ENCODE measurements around the gene PDLIM1. TPM values are rescaled to one million over a fixed set of nuclear protein-coding genes. Genes with fewer than 3 reads are reported as not detected.

Gene PDLIM1
- total RNA-seq, 1 experiment from 2014 or later, result 183 TPM

DNA sequence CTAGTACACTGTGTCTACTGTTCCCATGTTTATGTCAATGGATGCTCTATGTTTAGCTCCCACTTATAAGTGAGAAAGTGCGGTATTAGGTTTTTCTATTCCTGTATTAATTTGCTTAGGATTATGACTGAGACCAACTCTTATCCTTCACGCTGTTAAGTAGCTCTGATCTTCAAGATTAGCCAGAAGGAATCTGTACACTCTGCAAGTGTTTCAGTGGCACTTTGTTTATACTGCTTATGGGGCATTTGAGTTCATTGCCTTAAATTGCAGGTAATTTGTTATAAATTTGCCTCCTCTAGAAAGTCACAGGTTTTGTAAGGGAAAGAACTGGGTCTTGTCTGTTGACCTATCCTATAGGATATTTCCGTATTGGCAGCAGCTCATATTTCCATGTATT lies 103.2 kb downstream of the PDLIM1 start:
- Histone ChIP-seq H3K4me3 (ENCODE audit: low read depth in 2 of 2, low read length in 2 of 2) (no peak overlapping the region), H3K27me3 (ENCODE audit: control insufficient read depth, insufficient read depth, low read length) (peaks cover under 1% of the 10 kb centered on the region; the same call in 1 of the 2 replicates), H3K27ac (ENCODE audit: low read length) (no peak overlapping the region), H3K4me1 (ENCODE audit: control insufficient read depth, insufficient read depth, low read length) (peaks cover 3% of the 10 kb centered on the region; the same call in 1 of the 2 replicates), H3K36me3 (ENCODE audit: control insufficient read depth, insufficient read depth, low read length) (no peaks in the 10 kb centered on the region), H3K9me3 (ENCODE audit: control insufficient read depth, insufficient read depth, low read depth, low read length) (no peaks in the 10 kb centered on the region)
- DNase-seq (ENCODE audit: low read depth, low spot score), result no peak
- intact Hi-C loops (cut with micrococcal nuclease; ENCODE audit: unreplicated experiment), result no loop called here
- ChIA-PET POLR2A (no interaction called here), CTCF (no interaction called here)
- TF ChIP-seq SIN3A (IDR thresholded peaks at IDR 0.05; ENCODE audit: borderline replicate concordance, insufficient read depth, low read depth, low read length) (no peak), POLR2AphosphoS5 (IDR thresholded peaks at IDR 0.05; ENCODE audit: low read depth, low read length) (no peak), TCF7L2 (IDR thresholded peaks at IDR 0.05; ENCODE audit: low read depth, low read length) (no peak)
- TF ChIP-seq, protein P1, sequence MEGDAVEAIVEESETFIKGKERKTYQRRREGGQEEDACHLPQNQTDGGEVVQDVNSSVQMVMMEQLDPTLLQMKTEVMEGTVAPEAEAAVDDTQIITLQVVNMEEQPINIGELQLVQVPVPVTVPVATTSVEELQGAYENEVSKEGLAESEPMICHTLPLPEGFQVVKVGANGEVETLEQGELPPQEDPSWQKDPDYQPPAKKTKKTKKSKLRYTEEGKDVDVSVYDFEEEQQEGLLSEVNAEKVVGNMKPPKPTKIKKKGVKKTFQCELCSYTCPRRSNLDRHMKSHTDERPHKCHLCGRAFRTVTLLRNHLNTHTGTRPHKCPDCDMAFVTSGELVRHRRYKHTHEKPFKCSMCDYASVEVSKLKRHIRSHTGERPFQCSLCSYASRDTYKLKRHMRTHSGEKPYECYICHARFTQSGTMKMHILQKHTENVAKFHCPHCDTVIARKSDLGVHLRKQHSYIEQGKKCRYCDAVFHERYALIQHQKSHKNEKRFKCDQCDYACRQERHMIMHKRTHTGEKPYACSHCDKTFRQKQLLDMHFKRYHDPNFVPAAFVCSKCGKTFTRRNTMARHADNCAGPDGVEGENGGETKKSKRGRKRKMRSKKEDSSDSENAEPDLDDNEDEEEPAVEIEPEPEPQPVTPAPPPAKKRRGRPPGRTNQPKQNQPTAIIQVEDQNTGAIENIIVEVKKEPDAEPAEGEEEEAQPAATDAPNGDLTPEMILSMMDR (IDR thresholded peaks at IDR 0.05), result no peak
- ATAC-seq, result no peak
- in situ Hi-C loops (cut with HindIII; ENCODE audit: low pct_unique_long_range_greater_than_20kb, low sequenced_read_pairs), result no loop called here
- BruUV-seq (replicated peaks), result no TSS peak

Other genes with a start within 250 kb of the PDLIM1 start
- 0.26 TPM for gene CYP2C8, start 221.5 kb downstream of the PDLIM1 start, total RNA-seq (2021; ENCODE audit: unreplicated experiment)
- not detected for gene ACSM6, start 96.8 kb downstream of the PDLIM1 start, total RNA-seq (2021; ENCODE audit: unreplicated experiment)

Data from Panc1 (cell line).